ENCODE data around the gene STX10. TPM values are rescaled to one million over a fixed set of nuclear protein-coding genes. Genes with fewer than 3 reads are reported as not detected.
"Not testable (repeated sequence)": the region's sequence is repeated elsewhere in the genome, so short reads cannot be mapped to it uniquely, and the experiment has no call there.

STX10 gene, protein sequence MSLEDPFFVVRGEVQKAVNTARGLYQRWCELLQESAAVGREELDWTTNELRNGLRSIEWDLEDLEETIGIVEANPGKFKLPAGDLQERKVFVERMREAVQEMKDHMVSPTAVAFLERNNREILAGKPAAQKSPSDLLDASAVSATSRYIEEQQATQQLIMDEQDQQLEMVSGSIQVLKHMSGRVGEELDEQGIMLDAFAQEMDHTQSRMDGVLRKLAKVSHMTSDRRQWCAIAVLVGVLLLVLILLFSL
- 71.4 TPM for polyA plus RNA-seq (2013, experiment 1 of 2; ENCODE audit: insufficient read length)
- 75.0 TPM for polyA plus RNA-seq (2013, experiment 2 of 2; ENCODE audit: insufficient read length)

DNA sequence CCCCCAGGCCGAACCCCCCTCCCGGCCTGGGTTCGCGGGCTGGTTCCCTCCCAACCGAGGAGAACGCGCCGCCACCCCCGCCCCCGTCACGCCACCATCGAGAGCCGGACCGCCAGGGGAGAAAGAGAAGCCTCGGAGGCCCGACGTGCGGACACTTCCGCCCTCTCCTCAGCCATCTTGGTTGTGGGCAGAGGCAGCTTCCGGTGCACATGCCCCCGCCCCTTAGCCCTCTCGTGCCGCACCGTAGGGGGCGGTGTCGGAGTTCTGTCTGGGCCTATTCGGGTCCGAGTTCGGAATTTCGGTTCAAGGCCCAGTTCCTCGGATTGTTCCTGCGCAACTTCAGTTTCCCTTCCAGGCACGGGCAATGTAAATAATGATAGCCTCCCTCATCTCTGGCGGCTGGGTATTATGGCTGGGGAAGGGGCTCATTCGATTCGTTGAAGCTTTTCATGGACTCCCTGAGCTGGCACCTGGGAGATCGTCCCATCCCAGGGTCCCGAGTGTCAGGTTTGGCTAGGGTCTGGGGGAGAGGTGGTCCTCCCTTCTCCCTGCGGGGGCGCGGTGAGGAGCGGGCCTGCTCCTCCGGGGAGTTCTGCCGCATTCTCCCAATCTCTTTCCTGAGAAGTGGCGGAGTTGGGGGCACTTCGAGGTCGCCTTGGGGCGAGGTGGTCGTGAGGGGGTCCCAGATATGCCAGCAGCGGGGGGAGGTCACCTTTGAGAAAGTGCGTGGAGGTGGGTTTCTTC is at the start of gene STX10, which contains the start of gene IER2:
Gene STX10, minus strand, starts transcription at position 189 of the 744 bp plus-strand sequence. CDS start 202 bp downstream, outside the sequence.
Gene IER2, plus strand, starts transcription at position 225 of the 744 bp plus-strand sequence. CDS start 2,776 bp downstream, outside the sequence.
- peak; percentile 95 for DNase-seq

DNA sequence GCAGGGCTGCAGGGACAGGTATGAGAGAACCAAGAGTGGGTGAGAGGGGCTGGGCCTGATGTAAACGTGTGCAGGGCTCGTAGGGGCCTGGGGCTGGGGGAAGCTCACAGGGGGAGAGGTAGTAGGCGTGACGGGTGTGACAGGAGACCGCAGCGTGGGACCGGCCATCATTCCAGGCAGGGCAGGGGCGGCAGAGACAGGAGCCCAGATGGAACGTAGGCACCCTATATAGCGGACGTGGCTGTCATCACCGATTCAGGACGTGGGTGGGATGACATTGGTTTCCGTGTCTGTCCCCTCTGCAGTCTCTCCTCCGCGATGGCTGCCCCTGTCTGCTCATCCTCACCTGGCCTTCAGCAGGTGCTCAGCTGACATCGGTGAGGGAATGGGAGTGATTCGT is 48.5 kb upstream of the STX10 start:
- DNase-seq = no peak

DNA sequence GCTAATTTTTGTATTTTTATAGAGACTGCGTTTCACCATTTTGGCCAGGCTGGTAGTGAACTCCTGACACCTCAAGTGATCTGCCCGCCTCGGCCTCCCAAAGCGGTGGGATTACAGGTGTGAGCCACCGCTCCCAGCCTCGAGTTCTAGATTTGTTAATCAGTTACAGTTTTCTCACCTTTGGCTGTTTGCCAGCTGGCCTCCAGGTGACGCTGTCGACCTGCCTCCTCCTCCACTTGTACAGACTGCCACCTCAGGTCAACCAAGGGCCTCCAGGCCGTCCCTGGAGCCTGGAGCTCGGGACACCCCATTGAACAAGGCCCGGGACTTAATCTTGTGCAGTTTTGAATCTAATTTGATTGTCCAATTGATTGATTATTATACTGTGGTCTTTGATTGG is 45.5 kb upstream of the STX10 start:
- DNase-seq = no peak

DNA sequence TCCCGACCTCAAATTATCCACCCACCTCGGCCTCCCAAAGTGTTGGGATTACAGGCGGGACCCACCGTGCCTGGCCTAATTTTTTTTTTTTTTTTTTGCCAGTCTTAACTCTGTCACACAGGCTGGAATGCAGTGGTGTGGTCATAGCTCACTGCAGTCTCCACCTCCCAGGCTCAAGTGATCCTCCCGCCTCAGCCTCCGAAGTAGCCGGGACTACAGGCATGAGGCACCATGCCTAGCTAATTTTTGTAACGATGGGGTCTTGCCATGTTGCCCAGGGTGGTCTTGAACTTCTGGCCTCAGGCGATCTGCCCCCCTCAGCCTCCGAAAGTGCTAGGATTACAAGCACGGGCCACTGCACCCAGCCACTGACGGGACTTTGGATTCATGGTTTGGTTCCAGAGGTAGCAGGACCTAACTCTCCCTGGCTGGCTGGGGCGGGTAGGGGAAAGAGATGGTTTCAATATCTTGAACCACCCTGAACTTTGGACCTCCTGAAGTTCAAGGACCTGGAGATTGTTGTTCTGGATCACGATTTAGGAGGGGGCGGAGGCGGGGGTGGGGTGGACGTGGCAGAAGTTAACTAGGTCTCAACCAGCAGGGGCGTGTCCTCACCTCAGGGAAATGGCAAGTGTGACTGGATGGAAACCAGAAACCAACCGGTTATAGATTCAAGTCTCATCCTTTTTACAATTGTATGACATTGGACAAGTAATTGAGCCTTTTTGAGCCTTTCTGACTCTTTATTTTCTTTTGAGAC is 40.8 kb upstream of the STX10 start:
- no peak for DNase-seq

DNA sequence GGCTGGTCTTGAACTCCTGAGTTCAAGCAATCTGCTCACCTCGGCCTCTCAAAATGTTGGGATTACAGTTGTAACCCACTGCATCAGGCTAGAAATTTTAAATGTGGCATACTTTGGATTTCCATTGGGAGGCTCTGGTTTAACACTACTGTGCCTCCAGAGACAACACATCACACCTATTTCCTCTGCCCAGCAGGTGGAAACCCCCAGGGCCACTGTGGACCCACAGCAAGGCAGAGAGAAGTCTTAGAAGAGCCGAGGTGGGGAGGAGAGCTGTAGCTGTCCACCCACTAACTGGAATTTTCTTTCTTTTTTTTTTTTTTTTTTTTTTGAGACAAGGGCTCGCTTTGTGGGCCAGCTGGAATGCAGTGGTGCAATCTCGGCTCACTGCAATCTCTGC is 39.4 kb upstream of the STX10 start:
- DNase-seq = no peak

DNA sequence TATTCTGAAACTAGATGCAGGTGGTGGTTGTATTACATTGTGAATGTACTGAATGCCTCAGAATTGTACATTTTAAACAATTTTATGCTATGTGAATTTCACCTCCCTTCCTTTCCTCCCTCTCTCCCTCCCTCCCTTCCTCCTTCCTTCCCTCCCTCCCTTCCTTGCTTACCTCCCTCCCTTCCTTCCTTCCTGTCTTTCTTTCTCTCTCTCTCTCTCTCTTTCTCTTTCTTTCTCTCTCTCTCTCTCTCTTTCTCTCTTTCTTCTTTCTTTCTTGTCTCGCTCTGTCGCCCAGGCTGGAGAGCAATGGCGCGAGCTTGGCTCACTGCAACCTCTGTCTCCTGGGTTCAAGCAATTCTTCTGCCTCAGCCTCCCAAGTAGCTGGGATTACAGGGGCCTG is 37.2 kb upstream of the STX10 start:
- DNase-seq = no peak

DNA sequence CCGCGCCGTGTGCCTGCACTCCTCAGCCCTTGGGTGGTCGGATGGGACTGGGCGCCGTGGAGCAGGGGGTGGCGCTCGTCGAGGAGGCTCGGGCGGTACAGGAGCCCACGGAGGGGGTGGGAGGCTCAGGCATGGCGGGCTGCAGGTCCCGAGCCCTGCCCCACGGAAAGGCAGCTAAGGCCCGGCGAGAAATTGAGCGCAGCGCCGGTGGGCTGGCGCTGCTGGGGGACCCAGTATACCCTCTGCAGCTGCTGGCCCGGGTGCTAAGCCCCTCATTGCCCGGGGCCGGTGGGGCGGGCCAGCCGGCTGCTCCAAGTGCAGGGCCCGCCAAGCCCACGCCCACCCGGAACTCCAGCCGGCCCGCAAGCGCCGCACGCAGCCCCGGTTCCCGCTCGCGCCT is 36.5 kb upstream of the STX10 start:
- DNase-seq = not testable (repeated sequence)

DNA sequence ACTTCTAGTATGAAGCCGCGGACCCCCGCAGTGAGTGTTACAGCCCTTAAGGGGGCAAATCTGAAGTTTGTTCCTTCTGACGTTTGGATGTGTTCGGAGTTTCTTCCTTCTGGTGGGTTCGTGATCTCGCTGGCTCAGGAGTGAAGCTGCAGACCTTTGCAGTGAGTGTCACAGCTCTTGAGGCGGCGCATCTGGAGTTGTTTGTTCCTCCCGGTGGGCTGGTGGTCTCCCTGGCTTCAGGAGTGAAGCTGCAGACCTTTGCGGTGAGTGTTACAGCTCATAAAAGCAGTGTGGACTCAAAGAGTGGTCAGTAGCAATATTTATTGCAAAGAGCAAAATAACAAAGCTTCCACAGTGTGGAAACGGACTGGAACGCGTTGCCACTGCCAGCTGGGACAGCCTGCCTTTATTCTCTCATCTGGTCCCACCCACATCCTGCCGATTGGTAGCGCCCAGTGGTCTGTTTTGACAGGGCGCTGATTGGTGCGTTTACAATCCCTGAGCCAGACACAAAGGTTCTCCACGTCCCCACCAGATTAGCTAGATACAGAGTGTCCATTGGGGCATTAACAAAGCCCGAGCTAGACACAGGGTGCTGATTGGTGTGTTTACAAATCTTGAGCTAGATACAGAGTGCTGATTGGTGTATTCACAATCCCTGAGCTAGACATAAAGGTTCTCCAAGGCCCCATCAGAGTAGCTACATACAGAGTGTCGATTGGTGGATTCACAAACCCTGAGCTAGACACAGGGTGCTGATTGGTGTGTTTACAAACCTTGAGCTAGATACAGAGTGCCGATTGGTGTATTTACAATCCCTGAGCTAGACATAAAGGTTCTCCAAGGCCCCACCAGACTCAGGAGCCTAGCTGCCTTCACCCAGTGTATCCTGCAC is 35.8 kb upstream of the STX10 start:
- not testable (repeated sequence) for DNase-seq

DNA sequence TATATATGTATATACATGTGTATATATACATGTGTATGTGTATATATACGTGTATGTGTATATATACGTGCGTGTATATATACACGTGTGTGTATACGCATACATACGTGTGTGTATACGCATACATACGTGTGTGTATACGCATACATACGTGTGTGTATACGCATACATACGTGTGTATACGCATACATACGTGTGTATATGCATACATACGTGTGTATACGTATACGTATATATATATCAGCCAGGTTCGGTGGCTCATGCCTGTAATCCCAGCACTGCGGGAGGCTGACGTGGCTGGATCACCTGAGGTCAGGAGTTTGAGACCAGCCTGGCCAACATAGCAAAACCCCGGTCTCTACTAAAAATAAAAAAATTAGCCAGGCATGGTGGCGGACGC is 34.8 kb upstream of the STX10 start:
- DNase-seq = not testable (repeated sequence)

DNA sequence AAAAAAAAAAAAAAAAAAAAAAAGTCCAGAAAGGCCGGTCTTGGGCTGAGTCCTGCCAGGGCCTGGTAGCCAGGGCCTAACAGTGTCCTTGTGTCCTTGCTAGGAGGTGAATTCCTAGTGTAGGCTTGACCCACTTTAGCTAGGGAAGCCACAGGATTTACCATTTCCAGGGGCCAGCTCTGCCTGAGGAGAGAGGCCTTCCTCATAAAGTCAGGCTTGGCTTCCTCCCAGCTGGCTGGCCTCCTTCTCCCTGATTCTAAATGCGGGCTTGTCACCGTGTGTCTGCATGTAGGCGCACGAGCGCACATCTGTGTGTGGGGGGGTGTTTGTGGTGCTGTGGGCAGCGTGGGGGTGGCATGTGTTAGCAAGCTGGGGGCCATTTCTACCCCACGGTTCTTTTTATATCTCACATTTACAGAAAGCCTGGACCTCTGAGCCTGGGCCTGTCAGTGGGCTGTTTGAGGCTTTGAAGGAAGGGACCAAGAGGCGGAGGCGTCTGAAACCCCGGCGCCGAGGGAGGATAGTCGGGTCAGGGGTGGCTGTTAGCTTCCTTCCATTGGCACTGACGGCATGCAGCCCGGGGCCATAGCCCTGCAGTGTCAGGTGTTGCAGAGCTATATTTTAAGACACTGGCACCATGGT is 31.7 kb upstream of the STX10 start:
- DNase-seq = peak; percentile 65

DNA sequence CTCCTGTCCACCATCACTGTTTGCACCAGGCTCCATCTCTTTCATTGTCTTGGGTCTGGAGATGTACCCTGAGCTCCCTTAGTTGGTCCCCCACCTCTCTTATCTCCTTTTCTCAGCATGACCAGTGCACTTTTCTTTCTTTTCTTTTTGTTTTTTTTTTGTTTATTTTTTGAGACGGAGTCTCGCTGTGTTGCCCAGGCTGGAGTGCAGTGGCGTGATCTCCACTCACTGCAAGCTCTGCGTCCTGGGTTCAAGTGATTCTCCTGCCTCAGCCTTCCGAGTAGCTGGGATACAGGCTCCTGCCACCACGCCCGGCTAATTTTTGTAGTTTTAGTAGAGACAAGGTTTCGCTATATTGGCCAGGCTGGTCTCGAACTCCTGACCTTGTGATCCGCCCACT is 28.1 kb upstream of the STX10 start:
- DNase-seq = not testable (repeated sequence)

DNA sequence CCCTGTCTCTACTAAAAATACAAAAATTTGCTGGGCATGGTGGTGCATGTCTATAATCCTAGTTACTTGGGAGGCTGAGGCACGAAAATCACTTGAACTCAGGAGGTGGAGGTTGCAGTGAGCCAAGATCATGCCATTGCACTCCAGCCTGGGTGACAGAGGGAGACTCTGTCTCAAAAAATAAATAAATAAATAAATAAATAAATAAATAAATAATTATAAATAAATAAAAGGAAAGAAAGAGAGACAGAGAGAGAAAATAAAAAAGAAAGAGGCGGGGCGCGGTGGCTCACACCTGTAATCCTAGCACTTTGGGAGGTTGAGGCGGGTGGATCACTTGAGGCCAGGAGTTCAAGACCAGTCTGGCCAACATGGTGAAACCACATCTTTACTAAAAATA is 27.4 kb upstream of the STX10 start:
- DNase-seq = not testable (repeated sequence)

DNA sequence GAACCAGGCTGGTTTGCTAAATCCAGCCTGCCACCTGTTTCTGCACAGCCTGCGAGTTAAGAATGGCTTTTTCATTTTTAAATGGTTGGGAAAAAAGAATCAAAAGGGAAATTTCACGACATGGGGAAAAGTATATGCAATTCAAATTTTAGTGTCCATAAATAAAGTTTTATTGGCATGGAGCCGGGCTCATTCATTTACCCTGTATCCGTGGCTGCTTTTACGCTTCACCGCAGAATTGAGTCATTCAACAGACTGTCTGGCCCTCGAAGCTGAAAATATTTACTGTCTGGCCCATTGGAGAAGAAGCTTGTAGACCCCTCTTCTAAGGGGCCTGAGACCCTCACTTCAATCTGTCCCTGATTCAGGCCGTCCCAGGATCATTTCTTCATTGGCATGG is 26.2 kb upstream of the STX10 start:
- no peak for DNase-seq

DNA sequence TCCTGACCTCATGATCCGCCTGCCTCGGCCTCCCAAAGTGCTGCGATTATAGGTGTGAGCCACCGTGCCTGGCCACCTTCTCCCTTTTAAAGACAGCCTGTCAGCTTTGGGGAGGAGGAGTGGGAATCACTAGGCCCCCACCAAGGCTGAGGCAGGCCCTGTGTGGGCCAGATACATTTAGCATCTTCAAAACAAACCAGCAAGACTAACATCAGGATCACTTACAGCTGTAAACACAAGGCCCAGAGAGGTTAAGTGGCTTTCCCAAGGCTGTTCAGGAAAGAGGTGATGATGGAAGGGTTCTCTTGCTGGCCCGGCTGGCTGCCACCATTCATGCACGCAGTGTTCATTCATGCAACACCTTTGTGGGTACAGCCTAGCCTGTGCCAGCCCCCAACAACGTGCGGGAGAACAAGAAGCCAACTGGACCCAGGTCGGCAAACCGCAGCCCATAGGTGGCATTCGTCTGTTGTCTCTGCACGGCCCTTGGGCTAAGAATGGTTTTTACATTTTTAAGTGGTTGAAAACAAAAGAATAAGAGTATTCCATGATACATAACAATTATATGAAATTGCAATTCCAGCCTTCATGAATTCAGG is 23.1 kb upstream of the STX10 start:
- no peak for DNase-seq

DNA sequence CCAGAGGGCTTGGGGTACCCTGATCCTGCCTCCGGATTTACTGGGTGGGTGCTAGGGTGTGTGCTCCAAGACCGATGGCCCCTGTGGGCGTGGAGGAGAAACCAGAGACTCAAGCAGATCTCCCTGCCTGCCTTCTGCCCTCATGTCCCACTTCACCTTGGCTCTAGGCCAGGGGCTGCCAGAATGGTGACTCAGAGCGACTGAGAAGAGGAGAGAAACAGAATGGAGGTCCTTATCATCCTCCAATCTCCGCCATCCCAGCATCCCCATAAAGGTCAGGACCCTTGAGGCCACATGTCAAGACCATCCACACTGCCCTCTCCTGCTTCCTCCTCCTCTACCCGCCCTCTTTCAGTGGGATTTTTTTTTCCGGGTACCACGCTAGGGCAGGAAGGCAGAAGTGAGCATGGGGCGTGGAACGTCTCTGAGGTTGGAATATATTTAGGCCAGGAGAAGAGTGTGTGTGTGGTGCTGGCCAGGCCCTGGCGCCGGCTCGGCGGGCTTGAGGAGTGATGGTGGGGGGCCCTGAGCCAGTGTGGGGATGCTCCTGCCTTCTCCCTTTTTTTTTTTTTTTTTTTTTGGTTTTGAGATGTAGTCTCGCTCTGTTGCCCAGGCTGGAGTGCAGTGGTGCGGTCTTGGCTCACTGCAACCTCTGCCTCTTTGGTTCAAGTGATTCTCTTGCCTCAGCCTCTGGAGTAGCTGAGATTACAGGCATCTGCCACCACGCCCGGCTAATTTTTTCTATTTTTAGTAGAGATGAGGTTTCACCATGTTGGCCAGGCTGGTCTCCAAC is 22.4 kb upstream of the STX10 start:
- DNase-seq = peak; percentile 85

DNA sequence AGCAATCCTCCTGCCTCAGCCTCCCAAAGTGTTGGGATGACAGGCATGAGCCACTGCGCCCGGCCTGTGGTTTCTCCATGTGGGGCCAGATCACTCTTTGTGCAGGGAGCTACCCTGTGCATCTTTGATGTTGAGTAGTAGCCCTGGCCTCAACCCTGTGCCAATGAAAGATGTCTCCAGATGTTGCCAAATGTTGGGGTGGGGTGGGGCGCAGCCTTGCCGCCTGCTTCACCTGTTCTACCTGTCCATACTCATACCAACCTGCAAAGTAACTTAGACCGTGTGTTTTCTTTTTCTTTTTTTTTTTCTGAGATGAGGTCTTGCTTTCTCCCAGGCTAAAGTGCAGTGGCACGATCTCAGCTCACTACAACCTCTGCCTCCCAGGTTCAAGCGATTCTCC is 21.0 kb upstream of the STX10 start:
- no peak for DNase-seq

DNA sequence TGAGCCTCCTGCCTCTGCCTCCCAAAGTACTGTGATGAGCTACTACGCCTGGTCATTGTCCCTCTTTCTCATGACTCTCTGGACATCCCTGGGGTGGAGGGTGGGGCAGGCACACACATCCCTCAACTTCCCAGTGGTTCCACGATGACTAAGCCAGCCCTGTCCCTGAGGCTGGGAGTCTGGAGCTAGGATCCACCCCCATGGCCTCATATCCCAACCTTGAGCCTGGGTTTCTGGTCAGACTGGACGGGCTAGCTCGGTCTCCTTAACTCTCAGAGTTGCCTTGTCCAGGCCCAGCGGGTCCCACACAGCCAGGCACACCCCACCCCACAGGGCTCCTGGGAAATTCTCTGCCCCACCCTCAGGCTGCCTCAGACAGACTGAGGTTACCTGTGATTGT is 19.6 kb upstream of the STX10 start:
- no peak for DNase-seq

DNA sequence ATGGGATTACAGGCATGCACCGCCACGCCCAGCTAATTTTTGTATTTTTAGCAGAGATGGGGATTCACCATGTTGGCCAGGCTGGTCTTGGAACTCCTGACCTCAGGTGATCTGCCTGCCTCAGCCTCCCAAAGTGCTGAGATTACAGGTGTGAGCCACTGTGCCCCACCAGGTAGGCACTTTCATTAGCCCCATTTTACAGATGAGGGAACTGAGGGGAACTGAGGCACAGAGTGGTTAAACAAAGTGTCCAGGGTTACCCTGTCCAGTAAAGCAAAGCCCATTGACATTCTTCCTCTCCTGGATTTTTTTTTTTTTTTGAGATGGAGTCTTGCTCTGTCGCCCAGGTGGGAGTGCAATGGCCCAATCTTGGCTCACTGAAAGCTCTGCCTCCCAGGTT is 16.0 kb upstream of the STX10 start:
- not testable (repeated sequence) for DNase-seq

DNA sequence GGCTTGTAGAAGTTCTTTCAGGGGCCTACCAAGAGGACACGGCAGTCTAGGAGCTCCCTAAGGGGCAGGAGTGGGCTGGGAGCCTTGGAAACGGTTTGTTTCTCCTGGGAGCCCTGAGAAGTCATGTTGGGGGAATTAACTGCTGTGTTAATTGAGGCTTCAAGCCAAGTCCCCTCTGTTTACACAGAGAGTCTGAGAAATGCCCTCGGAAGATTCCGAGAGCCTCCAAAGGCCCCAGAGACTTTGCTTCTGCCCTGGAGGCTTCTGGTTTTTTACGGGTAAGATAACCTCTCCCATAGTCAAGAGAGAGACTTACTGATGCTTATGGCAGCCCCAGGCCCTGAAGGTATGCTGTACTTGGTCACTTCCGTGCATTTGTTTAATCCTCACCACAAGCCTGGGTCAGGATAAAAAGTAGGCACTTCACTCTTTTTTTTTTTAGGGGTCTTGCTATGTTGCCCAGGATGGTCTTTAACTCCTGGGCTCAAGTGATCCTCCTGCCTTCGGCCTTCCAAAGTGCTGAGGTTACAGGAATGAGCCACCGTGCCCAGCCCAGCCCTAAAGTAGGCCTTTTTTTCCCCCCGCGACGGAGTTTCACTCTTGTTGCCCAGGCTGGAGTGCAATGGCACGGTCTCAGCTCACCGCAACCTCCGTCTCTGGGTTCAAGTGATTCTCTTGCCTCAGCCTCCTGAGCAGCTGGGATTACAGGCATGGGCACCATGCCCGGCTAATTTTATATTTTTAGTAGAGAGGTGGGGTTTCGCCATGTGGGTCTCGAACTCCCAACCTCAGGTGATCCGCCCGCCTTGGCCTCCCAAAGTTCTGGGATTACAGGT is 15.2 kb upstream of the STX10 start:
- no peak for DNase-seq
